WERI-Rb-1 (cell line): Measurements from ENCODE around the gene RNF32.

ENCODE experiments used
- DNase-seq: peaks from one replicate; pipeline ENCODE4 v3.0.0-alpha.2; 2020
- H3K27ac ChIP-seq: fragments of 250-450 bp; sonication (Bioruptor Pico); 2 replicates; pipeline ENCODE4 v1.5.1; 2020; ENCODE audit warnings: mild to moderate bottlenecking, moderate library complexity
- H3K27me3 ChIP-seq: fragments of 250-450 bp; sonication (Bioruptor Pico); 2 replicates; pipeline ENCODE4 v1.5.1; 2021; ENCODE audit warnings: mild to moderate bottlenecking, low read depth, moderate library complexity; ENCODE audit not compliant: insufficient read depth, severe bottlenecking
- H3K36me3 ChIP-seq: fragments of 250-450 bp; sonication (Bioruptor Pico); 2 replicates; pipeline ENCODE4 v1.5.1; 2020; ENCODE audit warnings: mild to moderate bottlenecking, moderate library complexity
- H3K4me3 ChIP-seq: 2 replicates; pipeline ENCODE4 v1.5.1; 2011; ENCODE audit warnings: low read depth, mild to moderate bottlenecking, control low read depth, low read length
- H3K9me3 ChIP-seq: fragments of 250-450 bp; sonication (Bioruptor Pico); 2 replicates; pipeline ENCODE4 v1.5.1; 2021; ENCODE audit warnings: mild to moderate bottlenecking, moderate library complexity; ENCODE audit not compliant: severe bottlenecking
- TF ChIP-seq, protein P1 (sequence below): IDR thresholded peaks from 2 replicates; pipeline ENCODE4 v1.5.1; 2011; ENCODE audit warnings: low read depth, mild to moderate bottlenecking, control low read depth, inconsistent platforms, low read length

RNF32 gene

GRCh38 chr7:156661637-156662036 is 21.1 kb downstream of the RNF32 start:
- H3K9me3 ChIP-seq: no peaks in the 10 kb centered on the region
- no peak overlapping the region for H3K4me3 ChIP-seq
- no peak overlapping the region for H3K27ac ChIP-seq
- H3K36me3 ChIP-seq: no peaks in the 10 kb centered on the region
- DNase-seq: no peak
- no peaks in the 10 kb centered on the region for H3K27me3 ChIP-seq
- TF ChIP-seq, protein P1, sequence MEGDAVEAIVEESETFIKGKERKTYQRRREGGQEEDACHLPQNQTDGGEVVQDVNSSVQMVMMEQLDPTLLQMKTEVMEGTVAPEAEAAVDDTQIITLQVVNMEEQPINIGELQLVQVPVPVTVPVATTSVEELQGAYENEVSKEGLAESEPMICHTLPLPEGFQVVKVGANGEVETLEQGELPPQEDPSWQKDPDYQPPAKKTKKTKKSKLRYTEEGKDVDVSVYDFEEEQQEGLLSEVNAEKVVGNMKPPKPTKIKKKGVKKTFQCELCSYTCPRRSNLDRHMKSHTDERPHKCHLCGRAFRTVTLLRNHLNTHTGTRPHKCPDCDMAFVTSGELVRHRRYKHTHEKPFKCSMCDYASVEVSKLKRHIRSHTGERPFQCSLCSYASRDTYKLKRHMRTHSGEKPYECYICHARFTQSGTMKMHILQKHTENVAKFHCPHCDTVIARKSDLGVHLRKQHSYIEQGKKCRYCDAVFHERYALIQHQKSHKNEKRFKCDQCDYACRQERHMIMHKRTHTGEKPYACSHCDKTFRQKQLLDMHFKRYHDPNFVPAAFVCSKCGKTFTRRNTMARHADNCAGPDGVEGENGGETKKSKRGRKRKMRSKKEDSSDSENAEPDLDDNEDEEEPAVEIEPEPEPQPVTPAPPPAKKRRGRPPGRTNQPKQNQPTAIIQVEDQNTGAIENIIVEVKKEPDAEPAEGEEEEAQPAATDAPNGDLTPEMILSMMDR: no peak

DNA sequence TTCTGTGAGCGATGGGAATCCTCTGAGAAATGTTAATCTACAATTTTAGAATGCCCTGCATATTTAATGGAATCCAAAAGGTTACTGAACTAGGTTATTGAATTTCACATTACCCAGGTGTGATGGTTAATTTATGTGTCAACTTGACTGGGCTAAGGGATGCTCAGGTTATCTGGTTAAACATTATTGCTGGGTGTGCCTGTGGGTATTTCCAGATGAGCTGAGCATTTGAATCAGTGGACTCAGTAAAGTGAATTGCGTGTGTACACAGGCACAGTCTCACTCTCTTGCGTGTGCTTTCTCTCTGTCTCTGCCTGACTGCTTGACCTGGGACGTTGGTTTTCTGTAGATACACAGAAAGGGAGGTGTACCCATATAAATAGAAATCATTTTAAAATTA is 21.7 kb downstream of the RNF32 start:
- DNase-seq: no peak
- no peaks in the 10 kb centered on the region for H3K9me3 ChIP-seq
- no peak overlapping the region for H3K27ac ChIP-seq
- no peak overlapping the region for H3K4me3 ChIP-seq
- TF ChIP-seq, protein P1: no peak
- H3K27me3 ChIP-seq: no peaks in the 10 kb centered on the region
- H3K36me3 ChIP-seq: no peaks in the 10 kb centered on the region

GRCh38 chr7:156665101-156665500 is 24.5 kb downstream of the RNF32 start:
- Histone ChIP-seq H3K4me3 (no peak overlapping the region), H3K36me3 (no peaks in the 10 kb centered on the region), H3K27ac (no peak overlapping the region), H3K27me3 (no peaks in the 10 kb centered on the region), H3K9me3 (no peaks in the 10 kb centered on the region)
- DNase-seq: no peak
- TF ChIP-seq, protein P1: no peak

GRCh38 chr7:156666368-156667109 is 26.0 kb downstream of the RNF32 start:
- H3K27me3 ChIP-seq: no peaks in the 10 kb centered on the region
- H3K9me3 ChIP-seq: no peaks in the 10 kb centered on the region
- H3K27ac ChIP-seq: no peak overlapping the region
- no peaks in the 10 kb centered on the region for H3K36me3 ChIP-seq
- TF ChIP-seq, protein P1: no peak
- no peak for DNase-seq
- no peak overlapping the region for H3K4me3 ChIP-seq

- H3K27ac ChIP-seq: no peak overlapping the region
- H3K4me3 ChIP-seq: no peak overlapping the region
- TF ChIP-seq, protein P1: no peak
- no peaks in the 10 kb centered on the region for H3K36me3 ChIP-seq
- H3K27me3 ChIP-seq: no peaks in the 10 kb centered on the region
- H3K9me3 ChIP-seq: no peaks in the 10 kb centered on the region
- DNase-seq: no peak
Measured at GRCh38 chr7:156667110-156667426, 26.5 kb downstream of the RNF32 start.
